ENCODE results near the gene COX14. TPM values are rescaled to one million over a fixed set of nuclear protein-coding genes. Genes with fewer than 3 reads are reported as not detected.

COX14 gene
- polyA plus RNA-seq, 1 donor (not counting 4 experiments of a cell fraction or from before 2014, with no cell fraction given), result 96.6 TPM

- Histone ChIP-seq H3K4me2 (ENCODE audit: control insufficient read depth, extremely low read depth, insufficient read depth, low read depth, low read length) (peak overlapping the region; percentile 90), H3K4me1 (ENCODE audit: control insufficient read depth, extremely low read depth, insufficient read depth, low read length) (peaks cover 31% of the 10 kb centered on the region), H3K4me3 (ENCODE audit: control insufficient read depth in 2 of 3, extremely low read depth in 1 of 3, insufficient read depth in 2 of 3, low read depth in 1 of 3, low read length in 3 of 3) (peak overlapping the region in 2 of 3 experiments; percentile 45 to 63), H3K9me1 (ENCODE audit: control insufficient read depth, extremely low read depth, insufficient read depth, low read length) (no peaks in the 10 kb centered on the region), H4K20me1 (ENCODE audit: control insufficient read depth, extremely low read depth, insufficient read depth, low read length) (no peaks in the 10 kb centered on the region), H3K27me3 (ENCODE audit: control insufficient read depth, extremely low read depth, insufficient read depth, low read length) (no peaks in the 10 kb centered on the region), H3K36me3 (ENCODE audit: control insufficient read depth in 2 of 2, extremely low read depth in 1 of 2, insufficient read depth in 2 of 2, low read length in 2 of 2) (peaks cover 16 to 39% of the 10 kb centered on the region in 2 experiments), H2AFZ (ENCODE audit: control insufficient read depth, low read length) (no peak overlapping the region), H3K9me3 (ENCODE audit: control insufficient read depth, low read depth, low read length) (no peaks in the 10 kb centered on the region), H3K27ac (ENCODE audit: control insufficient read depth, insufficient read depth, low read length) (peak overlapping the region; percentile 90), H3K79me2 (ENCODE audit: control insufficient read depth, insufficient read depth, low read length) (peaks cover 13% of the 10 kb centered on the region), H3K9ac (ENCODE audit: control insufficient read depth, extremely low read depth, insufficient read depth, low read length) (peak overlapping the region; percentile 63)
- DNase-seq (ENCODE audit: low read depth, low spot score) (no peak), FAIRE-seq (peak; percentile 36)
- TF ChIP-seq CTCF (optimal IDR thresholded peaks at IDR 0.05 in 1 of 3, IDR thresholded peaks at IDR 0.05 in 1 of 3, conservative IDR thresholded peaks at IDR 0.05 in 1 of 3; ENCODE audit: extremely low read depth in 1 of 3, insufficient read depth in 2 of 3, low read length in 3 of 3), result no peak
- no peak for TF ChIP-seq EZH2 (IDR thresholded peaks at IDR 0.05; ENCODE audit: low read length)
- dilution Hi-C loops (cut with MboI; ENCODE audit: extremely low pct_ligation_motif_present, low sequenced_read_pairs), result no loop called here
Measured at GRCh38 chr12:50087995-50088394, 24.0 kb upstream of the COX14 start.

- dilution Hi-C loops (cut with MboI; ENCODE audit: extremely low pct_ligation_motif_present, low sequenced_read_pairs), result no loop called here
- peak overlapping the region in 2 of 3 experiments; percentile 45 to 63 for H3K4me3 ChIP-seq (ENCODE audit: control insufficient read depth in 2 of 3, extremely low read depth in 1 of 3, insufficient read depth in 2 of 3, low read depth in 1 of 3, low read length in 3 of 3)
- H4K20me1 ChIP-seq (ENCODE audit: control insufficient read depth, extremely low read depth, insufficient read depth, low read length), result no peaks in the 10 kb centered on the region
- FAIRE-seq, result peak; percentile 55
- H3K27ac ChIP-seq (ENCODE audit: control insufficient read depth, insufficient read depth, low read length), result peak overlapping the region; percentile 90
- H3K9ac ChIP-seq (ENCODE audit: control insufficient read depth, extremely low read depth, insufficient read depth, low read length), result peak overlapping the region; percentile 63
- DNase-seq (ENCODE audit: low read depth, low spot score), result peak; percentile 61
- peaks cover 19 to 46% of the 10 kb centered on the region in 2 experiments for H3K36me3 ChIP-seq (ENCODE audit: control insufficient read depth in 2 of 2, extremely low read depth in 1 of 2, insufficient read depth in 2 of 2, low read length in 2 of 2)
- no peaks in the 10 kb centered on the region for H3K27me3 ChIP-seq (ENCODE audit: control insufficient read depth, extremely low read depth, insufficient read depth, low read length)
- TF ChIP-seq CTCF (optimal IDR thresholded peaks at IDR 0.05 in 1 of 3, IDR thresholded peaks at IDR 0.05 in 1 of 3, conservative IDR thresholded peaks at IDR 0.05 in 1 of 3; ENCODE audit: extremely low read depth in 1 of 3, insufficient read depth in 2 of 3, low read length in 3 of 3) (peak; percentile 87 to 88 (median 87)), EZH2 (IDR thresholded peaks at IDR 0.05; ENCODE audit: low read length) (no peak)
- peaks cover 13% of the 10 kb centered on the region for H3K79me2 ChIP-seq (ENCODE audit: control insufficient read depth, insufficient read depth, low read length)
- peak overlapping the region; percentile 90 for H3K4me2 ChIP-seq (ENCODE audit: control insufficient read depth, extremely low read depth, insufficient read depth, low read depth, low read length)
- H3K9me1 ChIP-seq (ENCODE audit: control insufficient read depth, extremely low read depth, insufficient read depth, low read length), result no peaks in the 10 kb centered on the region
- H3K4me1 ChIP-seq (ENCODE audit: control insufficient read depth, extremely low read depth, insufficient read depth, low read length), result peaks cover 31% of the 10 kb centered on the region
- no peak overlapping the region for H2AFZ ChIP-seq (ENCODE audit: control insufficient read depth, low read length)
- no peaks in the 10 kb centered on the region for H3K9me3 ChIP-seq (ENCODE audit: control insufficient read depth, low read depth, low read length)
Measured at GRCh38 chr12:50088577-50089335, 23.3 kb upstream of the COX14 start.
